ENCODE results near the gene CALR.
"Not testable (repeated sequence)": the region's sequence is repeated elsewhere in the genome, so short reads cannot be mapped to it uniquely, and the experiment has no call there.

CALR gene

GRCh38 chr19:12957389-12957952 lies 19.1 kb downstream of the CALR start:
- H3K36me3 ChIP-seq (ENCODE audit: control insufficient read depth in 2 of 2, insufficient read depth in 1 of 2, low read length in 2 of 2), result peaks cover 8 to 28% of the 10 kb centered on the region in 2 experiments; a peak in 2 of 3 replicates
- peak; percentile 62; the same call in 1 of the 2 replicates for TF ChIP-seq ZBTB8A (tag by site-specific recombination; IDR thresholded peaks at IDR 0.05)
- TF ChIP-seq ZNF324 (tag by site-specific recombination; IDR thresholded peaks at IDR 0.05), result peak; percentile 64; the same call in 1 of the 2 replicates
- TF ChIP-seq ZNF623 (tag by site-specific recombination; IDR thresholded peaks at IDR 0.05), result 0 out of 2 replicates have a peak, but pooled peaks have one; percentile 7
- peak; percentile 11; the same call in 1 of the 2 replicates for TF ChIP-seq ZXDB (tag by site-specific recombination; IDR thresholded peaks at IDR 0.05)
- peak; percentile 48; the same call in 1 of the 2 replicates for TF ChIP-seq ZEB2 (tag by site-specific recombination; IDR thresholded peaks at IDR 0.05)
- peak; percentile 3; the same call in 1 of the 2 replicates for TF ChIP-seq EGR2 (tag by site-specific recombination; IDR thresholded peaks at IDR 0.05; ENCODE audit: low read depth)
- TF ChIP-seq ZNF664 (tag by site-specific recombination; IDR thresholded peaks at IDR 0.05), result peak; percentile 74; the same call in 1 of the 2 replicates
- TF ChIP-seq ZNF580 (tag by site-specific recombination; IDR thresholded peaks at IDR 0.05), result peak; percentile 90
- TF ChIP-seq ZSCAN18 (tag by site-specific recombination; IDR thresholded peaks at IDR 0.05), result 0 out of 2 replicates have a peak, but pooled peaks have one; percentile 8
- TF ChIP-seq SP7 (tag by site-specific recombination; IDR thresholded peaks at IDR 0.05), result peak; percentile 33; the same call in 1 of the 2 replicates
- TF ChIP-seq KLF16 (tag by site-specific recombination; IDR thresholded peaks at IDR 0.05), result peak; percentile 29; the same call in 1 of the 2 replicates
- TF ChIP-seq ZBTB10 (tag by site-specific recombination; IDR thresholded peaks at IDR 0.05), result 0 out of 2 replicates have a peak, but pooled peaks have one; percentile 23
- 0 out of 2 replicates have a peak, but pooled peaks have one; percentile 57 for TF ChIP-seq KLF7 (tag by site-specific recombination; IDR thresholded peaks at IDR 0.05; ENCODE audit: borderline replicate concordance)
- peak; percentile 63 for TF ChIP-seq ZNF2 (tag by site-specific recombination; IDR thresholded peaks at IDR 0.05)
- TF ChIP-seq KLF1 (tag by site-specific recombination; IDR thresholded peaks at IDR 0.05), result peak; percentile 50; the same call in 1 of the 2 replicates
- peaks cover 10% of the 10 kb centered on the region for H3K4me1 ChIP-seq (ENCODE audit: control insufficient read depth, insufficient read depth, low read length)
- CTCF ChIA-PET, result interaction anchor here (5.5 kb wide), 1 partner anchor 9 kb away, joined by 48 read pairs; no protein-coding TSS in a partner anchor
- peak overlapping the region; percentile 74 for H3K4me3 ChIP-seq (ENCODE audit: low read depth, low read length)
- H3K27ac ChIP-seq (ENCODE audit: extremely low read depth, low read depth, low read length), result peak overlapping the region; percentile 63
- not testable (repeated sequence) for H3K9me3 ChIP-seq (ENCODE audit: control insufficient read depth, insufficient read depth, low read depth, low read length)
- POLR2A ChIA-PET, result interaction anchor here (1.0 to 1.9 kb wide), 2 partner anchors 11 to 66 kb away, joined by 3 to 5 read pairs; partner anchors contain the start of gene GCDH

- no peak overlapping the region for H3K27ac ChIP-seq (ENCODE audit: extremely low read depth, low read depth, low read length)
- H3K36me3 ChIP-seq (ENCODE audit: control insufficient read depth in 2 of 2, insufficient read depth in 1 of 2, low read length in 2 of 2), result peaks cover 5 to 9% of the 10 kb centered on the region in 2 experiments; a peak in 2 of 3 replicates
- CTCF ChIA-PET, result interaction anchor here (0.7 to 1.6 kb wide), 2 partner anchors 18 to 73 kb away, joined by 3 to 6 read pairs; no protein-coding TSS in a partner anchor
- H3K9me3 ChIP-seq (ENCODE audit: control insufficient read depth, insufficient read depth, low read depth, low read length), result no peaks in the 10 kb centered on the region
- H3K4me3 ChIP-seq (ENCODE audit: low read depth, low read length), result no peak overlapping the region
- POLR2A ChIA-PET, result no interaction called here
- H3K4me1 ChIP-seq (ENCODE audit: control insufficient read depth, insufficient read depth, low read length), result peaks cover 4% of the 10 kb centered on the region
- TF ChIP-seq ZNF473 (tag by site-specific recombination; IDR thresholded peaks at IDR 0.05) (no peak), MEIS1 (CRISPR knock-in tag; IDR thresholded peaks at IDR 0.05; ENCODE audit: borderline replicate concordance) (no peak), ZNF274 (IDR thresholded peaks at IDR 0.05; ENCODE audit: low read length) (no peak), ZNF274 (tag by site-specific recombination; IDR thresholded peaks at IDR 0.05; ENCODE audit: borderline replicate concordance) (no peak), SCRT1 (tag by site-specific recombination; IDR thresholded peaks at IDR 0.05; ENCODE audit: borderline replicate concordance) (no peak), HOXC10 (CRISPR knock-in tag; IDR thresholded peaks at IDR 0.05) (no peak), ZNF146 (tag by site-specific recombination; IDR thresholded peaks at IDR 0.05) (no peak), ZNF629 (tag by site-specific recombination; IDR thresholded peaks at IDR 0.05) (no peak), PRDM1 (tag by site-specific recombination; IDR thresholded peaks at IDR 0.05) (no peak), ZNF549 (tag by site-specific recombination; IDR thresholded peaks at IDR 0.05) (no peak), KLF17 (tag by site-specific recombination; IDR thresholded peaks at IDR 0.05) (no peak), ZBTB8A (tag by site-specific recombination; IDR thresholded peaks at IDR 0.05) (no peak), ZNF266 (tag by site-specific recombination; IDR thresholded peaks at IDR 0.05; ENCODE audit: low read depth) (no peak), ZNF514 (tag by site-specific recombination; IDR thresholded peaks at IDR 0.05) (no peak), ZNF174 (tag by site-specific recombination; IDR thresholded peaks at IDR 0.05) (no peak), HOXA7 (CRISPR knock-in tag; IDR thresholded peaks at IDR 0.05; ENCODE audit: borderline replicate concordance) (no peak)
Measured at GRCh38 chr19:12959481-12959880, 21.1 kb downstream of the CALR start.
